Testis (tissue), 2 donors: ENCODE measurements around the gene RABGAP1L.

Experiments used
- POLR2A ChIP-seq: fragments of 450-650 bp; IDR thresholded peaks from one replicate; pipeline ENCODE4 v1.6.1; 2017; ENCODE audit warnings: antibody characterized with exemption, mild to moderate bottlenecking, moderate library complexity
- TF ChIP-seq, protein P1 (sequence below), 3 experiments: fragments of 450-650 bp in 2 of 3; fragments of 200-600 bp in 1 of 3; sonication (generic) in 1 of 3; IDR thresholded peaks; one replicate each; pipeline ENCODE4 v1.5.1; 2016 to 2019; ENCODE audit warnings: antibody characterized with exemption in 3 of 3, mild to moderate bottlenecking in 2 of 3, moderate library complexity in 1 of 3

DNA sequence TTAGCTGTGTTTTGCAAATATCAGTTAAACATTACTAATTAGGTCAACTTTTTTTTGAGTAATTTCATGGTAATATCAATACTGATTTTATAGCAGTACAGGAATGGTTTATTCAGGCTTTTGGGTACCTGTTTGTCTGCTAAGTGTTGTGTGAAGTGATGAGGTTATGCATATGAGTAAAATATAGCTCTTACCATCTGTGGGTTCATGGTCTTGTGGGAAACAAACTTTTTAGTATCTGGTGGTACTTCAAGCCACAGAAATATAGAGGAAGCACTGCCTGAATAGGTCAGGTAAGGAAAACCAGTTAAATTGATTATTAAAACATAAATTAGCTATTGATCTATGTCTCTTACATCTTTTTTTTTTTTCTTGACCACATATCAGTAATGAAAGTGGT, 113.9 kb downstream of the RABGAP1L start:
- TF ChIP-seq, protein P1, sequence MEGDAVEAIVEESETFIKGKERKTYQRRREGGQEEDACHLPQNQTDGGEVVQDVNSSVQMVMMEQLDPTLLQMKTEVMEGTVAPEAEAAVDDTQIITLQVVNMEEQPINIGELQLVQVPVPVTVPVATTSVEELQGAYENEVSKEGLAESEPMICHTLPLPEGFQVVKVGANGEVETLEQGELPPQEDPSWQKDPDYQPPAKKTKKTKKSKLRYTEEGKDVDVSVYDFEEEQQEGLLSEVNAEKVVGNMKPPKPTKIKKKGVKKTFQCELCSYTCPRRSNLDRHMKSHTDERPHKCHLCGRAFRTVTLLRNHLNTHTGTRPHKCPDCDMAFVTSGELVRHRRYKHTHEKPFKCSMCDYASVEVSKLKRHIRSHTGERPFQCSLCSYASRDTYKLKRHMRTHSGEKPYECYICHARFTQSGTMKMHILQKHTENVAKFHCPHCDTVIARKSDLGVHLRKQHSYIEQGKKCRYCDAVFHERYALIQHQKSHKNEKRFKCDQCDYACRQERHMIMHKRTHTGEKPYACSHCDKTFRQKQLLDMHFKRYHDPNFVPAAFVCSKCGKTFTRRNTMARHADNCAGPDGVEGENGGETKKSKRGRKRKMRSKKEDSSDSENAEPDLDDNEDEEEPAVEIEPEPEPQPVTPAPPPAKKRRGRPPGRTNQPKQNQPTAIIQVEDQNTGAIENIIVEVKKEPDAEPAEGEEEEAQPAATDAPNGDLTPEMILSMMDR (IDR thresholded peaks at IDR 0.05): no peak
- TF ChIP-seq POLR2A: no peak
